Trophoblast cell (in vitro differentiated cells and primary cell): ENCODE data around the gene ADORA1.

Experiments used
- DNase-seq, 2 donors: peaks; one replicate each; pipeline ENCODE4 v3.0.0-alpha.2; 2016
- H2AFZ ChIP-seq: 2 replicates; pipeline ENCODE4 v1.6.1; 2013; ENCODE audit warnings: low read length, moderate library complexity, mild to moderate bottlenecking; ENCODE audit not compliant: insufficient read depth, poor library complexity
- H2AK5ac ChIP-seq: 2 replicates; pipeline ENCODE4 v1.6.1; 2013; ENCODE audit warnings: mild to moderate bottlenecking, low read length
- H2BK120ac ChIP-seq: 2 replicates; pipeline ENCODE4 v1.6.1; 2013; ENCODE audit warnings: low read length, mild to moderate bottlenecking, moderate library complexity; ENCODE audit not compliant: insufficient read depth, poor library complexity
- H2BK12ac ChIP-seq: 2 replicates; pipeline ENCODE4 v1.6.1; 2013; ENCODE audit warnings: mild to moderate bottlenecking, low read length, moderate library complexity
- H2BK5ac ChIP-seq: 2 replicates; pipeline ENCODE4 v1.6.1; 2013; ENCODE audit warnings: low read length, low read depth, moderate library complexity, mild to moderate bottlenecking; ENCODE audit not compliant: poor library complexity
- H3K14ac ChIP-seq: 2 replicates; pipeline ENCODE4 v1.6.1; 2013; ENCODE audit warnings: mild to moderate bottlenecking, low read length
- H3K18ac ChIP-seq: 2 replicates; pipeline ENCODE4 v1.6.1; 2013; ENCODE audit warnings: mild to moderate bottlenecking, low read length
- H3K23ac ChIP-seq: 2 replicates; pipeline ENCODE4 v1.6.1; 2013; ENCODE audit warnings: low read length
- H3K27ac ChIP-seq: 2 replicates; pipeline ENCODE4 v1.5.1; 2013; ENCODE audit warnings: low read depth, mild to moderate bottlenecking, inconsistent platforms, low read length, moderate library complexity
- H3K27me3 ChIP-seq: 2 replicates; pipeline ENCODE4 v1.6.1; 2013; ENCODE audit warnings: inconsistent platforms, mild to moderate bottlenecking, low read length, moderate library complexity; ENCODE audit not compliant: insufficient read depth
- H3K36me3 ChIP-seq, 2 experiments: 1 replicate in 1 of 2; 2 replicates in 1 of 2; pipeline ENCODE4 v1.6.1; 2013; ENCODE audit warnings: low read length in 2 of 2, mild to moderate bottlenecking in 2 of 2, moderate library complexity in 1 of 2; ENCODE audit not compliant: insufficient read depth in 2 of 2, control insufficient read depth in 1 of 2
- H3K4ac ChIP-seq: 2 replicates; pipeline ENCODE4 v1.6.1; 2013; ENCODE audit warnings: low read depth, mild to moderate bottlenecking, low read length, moderate library complexity
- H3K4me1 ChIP-seq, 2 experiments: 1 replicate in 1 of 2; 2 replicates in 1 of 2; pipeline ENCODE4 v1.6.1; 2013; ENCODE audit warnings: low read length in 2 of 2, mild to moderate bottlenecking in 2 of 2, moderate library complexity in 1 of 2; ENCODE audit not compliant: insufficient read depth in 2 of 2, control insufficient read depth in 1 of 2
- H3K4me2 ChIP-seq: 2 replicates; pipeline ENCODE4 v1.6.1; 2013; ENCODE audit warnings: inconsistent platforms, mild to moderate bottlenecking, low read length, moderate library complexity
- H3K4me3 ChIP-seq: 2 replicates; pipeline ENCODE4 v1.5.1; 2013; ENCODE audit warnings: mild to moderate bottlenecking, low read depth, low read length, inconsistent platforms
- H3K79me1 ChIP-seq: one replicate; pipeline ENCODE4 v1.6.1; 2013; ENCODE audit warnings: low read length
- H3K79me2 ChIP-seq: 2 replicates; pipeline ENCODE4 v1.6.1; 2013; ENCODE audit warnings: low read length, mild to moderate bottlenecking; ENCODE audit not compliant: control insufficient read depth, insufficient read depth, poor library complexity
- H3K9ac ChIP-seq: 2 replicates; pipeline ENCODE4 v1.6.1; 2013; ENCODE audit warnings: mild to moderate bottlenecking, low read length
- H3K9me3 ChIP-seq: 2 replicates; pipeline ENCODE4 v1.6.1; 2013; ENCODE audit warnings: low read depth, mild to moderate bottlenecking, control low read depth, inconsistent platforms, low read length; ENCODE audit not compliant: insufficient read depth
- H4K12ac ChIP-seq: 2 replicates; pipeline ENCODE4 v1.6.1; 2013; ENCODE audit warnings: low read depth, mild to moderate bottlenecking, low read length, moderate library complexity
- H4K8ac ChIP-seq: 2 replicates; pipeline ENCODE4 v1.6.1; 2013; ENCODE audit warnings: low read depth, mild to moderate bottlenecking, low read length, moderate library complexity
- H4K91ac ChIP-seq: one replicate; pipeline ENCODE4 v1.6.1; 2013; ENCODE audit warnings: low read depth, mild to moderate bottlenecking, low read length, moderate library complexity
- WGBS: extraction: QIAGEN DNeasy Blood & Tissue Kit; methylation state at CpG from one replicate; pipeline ENCODE4 v1.1.7; 2013; ENCODE audit warnings: missing lambda C conversion rate; ENCODE audit not compliant: insufficient read length, insufficient coverage; ENCODE audit errors: extremely low coverage; 5-methylcytosine and 5-hydroxymethylcytosine counted together

The ADORA1 gene

DNA sequence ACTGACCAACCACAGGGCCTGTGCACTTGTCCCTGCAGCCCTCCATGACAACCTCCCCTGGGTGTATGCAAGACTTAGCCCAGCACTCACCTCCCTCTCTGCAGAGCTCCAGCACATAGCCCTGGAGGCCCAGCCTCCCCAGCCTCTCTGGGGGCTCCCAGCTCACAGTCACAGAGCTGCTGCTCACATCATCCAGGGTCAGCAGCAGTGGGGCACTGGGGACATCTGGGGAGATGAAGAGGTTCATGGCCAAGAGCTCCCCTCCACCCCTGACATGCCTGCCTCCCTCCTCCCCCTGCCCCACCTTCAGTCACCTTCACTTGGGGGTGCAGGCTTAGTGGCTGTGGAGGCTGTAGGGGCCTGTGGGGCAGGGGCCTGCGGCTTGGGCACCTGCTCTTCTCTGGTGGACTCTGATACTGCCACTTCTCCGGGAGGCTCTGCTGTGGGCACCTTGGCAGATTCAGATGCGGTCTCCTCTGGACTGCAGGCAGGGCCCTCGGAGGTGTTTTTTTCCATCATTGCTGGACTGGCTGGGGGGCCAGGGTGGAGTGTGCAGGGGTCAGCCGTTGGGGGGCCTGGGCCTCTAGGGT lies 47.8 kb downstream of the ADORA1 start, which contains the start of gene MYBPH:
Gene MYBPH (minus strand): TSS at position 590 of the 590 bp plus-strand sequence. CDS start 71 bp downstream, at position 519.
- no peak within 1 kb of the TSS for H3K14ac ChIP-seq
- H3K27ac ChIP-seq = no peak within 1 kb of the TSS
- peaks cover 5% of the 10 kb centered on the region for H3K9me3 ChIP-seq
- DNase-seq = no peak
- no peak within 1 kb of the TSS for H3K18ac ChIP-seq
- H3K4ac ChIP-seq = no peak within 1 kb of the TSS
- H2BK5ac ChIP-seq = no peak within 1 kb of the TSS
- no peak within 1 kb of the TSS for H3K4me3 ChIP-seq
- no peak within 1 kb of the TSS for H4K8ac ChIP-seq
- no CpG with 5 or more reads among the region's 5 CpGs for WGBS
- no peak within 1 kb of the TSS for H4K12ac ChIP-seq
- no peak within 1 kb of the TSS for H2BK12ac ChIP-seq
- no peak within 1 kb of the TSS for H4K91ac ChIP-seq
- no peaks in the 10 kb centered on the region for H3K79me1 ChIP-seq
- H2AK5ac ChIP-seq = no peak within 1 kb of the TSS
- no peaks in the 10 kb centered on the region for H3K4me1 ChIP-seq
- H2BK120ac ChIP-seq = no peak within 1 kb of the TSS
- H3K79me2 ChIP-seq = no peaks in the 10 kb centered on the region
- H3K23ac ChIP-seq = no peak within 1 kb of the TSS
- no peaks in the 10 kb centered on the region for H3K27me3 ChIP-seq
- no peak within 1 kb of the TSS for H2AFZ ChIP-seq
- no peak within 1 kb of the TSS for H3K4me2 ChIP-seq
- H3K36me3 ChIP-seq = no peaks in the 10 kb centered on the region
- no peak within 1 kb of the TSS for H3K9ac ChIP-seq

DNA sequence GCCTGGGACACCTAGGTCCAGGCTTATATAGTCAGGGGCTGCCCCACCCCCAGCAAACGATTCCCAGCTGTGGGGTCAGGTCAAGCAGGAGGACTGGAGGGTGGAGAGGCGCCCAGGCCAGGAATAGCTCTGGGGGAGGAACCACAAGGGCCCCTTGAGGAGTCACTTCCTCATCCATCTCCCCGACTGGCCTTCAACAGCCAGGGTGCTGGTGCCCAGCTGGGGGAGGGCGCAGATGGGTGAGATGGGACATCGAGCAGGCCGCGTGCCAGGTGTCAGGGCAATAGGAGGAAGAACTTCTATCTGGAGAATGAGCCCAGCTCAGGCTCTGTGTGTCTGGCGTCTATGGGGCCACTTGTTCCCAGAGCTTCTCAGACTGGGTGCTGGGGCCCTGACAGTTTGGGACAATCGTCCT lies 48.3 kb downstream of the ADORA1 start:
- Histone ChIP-seq H3K27ac (no peak overlapping the region), H3K4ac (no peak overlapping the region), H3K4me3 (no peak overlapping the region), H3K23ac (no peak overlapping the region), H3K36me3 (no peaks in the 10 kb centered on the region), H3K9me3 (peaks cover 5% of the 10 kb centered on the region), H2BK120ac (no peak overlapping the region), H3K79me2 (no peaks in the 10 kb centered on the region), H2BK12ac (no peak overlapping the region), H3K4me2 (no peak overlapping the region), H3K79me1 (no peaks in the 10 kb centered on the region), H3K4me1 (no peaks in the 10 kb centered on the region), H3K18ac (no peak overlapping the region), H4K12ac (no peak overlapping the region), H2BK5ac (no peak overlapping the region), H3K14ac (no peak overlapping the region), H2AFZ (no peak overlapping the region), H3K27me3 (no peaks in the 10 kb centered on the region), H4K91ac (no peak overlapping the region), H3K9ac (no peak overlapping the region), H4K8ac (no peak overlapping the region), H2AK5ac (no peak overlapping the region)
- WGBS = no CpG with 5 or more reads among the region's 9 CpGs
- DNase-seq = no peak

DNA sequence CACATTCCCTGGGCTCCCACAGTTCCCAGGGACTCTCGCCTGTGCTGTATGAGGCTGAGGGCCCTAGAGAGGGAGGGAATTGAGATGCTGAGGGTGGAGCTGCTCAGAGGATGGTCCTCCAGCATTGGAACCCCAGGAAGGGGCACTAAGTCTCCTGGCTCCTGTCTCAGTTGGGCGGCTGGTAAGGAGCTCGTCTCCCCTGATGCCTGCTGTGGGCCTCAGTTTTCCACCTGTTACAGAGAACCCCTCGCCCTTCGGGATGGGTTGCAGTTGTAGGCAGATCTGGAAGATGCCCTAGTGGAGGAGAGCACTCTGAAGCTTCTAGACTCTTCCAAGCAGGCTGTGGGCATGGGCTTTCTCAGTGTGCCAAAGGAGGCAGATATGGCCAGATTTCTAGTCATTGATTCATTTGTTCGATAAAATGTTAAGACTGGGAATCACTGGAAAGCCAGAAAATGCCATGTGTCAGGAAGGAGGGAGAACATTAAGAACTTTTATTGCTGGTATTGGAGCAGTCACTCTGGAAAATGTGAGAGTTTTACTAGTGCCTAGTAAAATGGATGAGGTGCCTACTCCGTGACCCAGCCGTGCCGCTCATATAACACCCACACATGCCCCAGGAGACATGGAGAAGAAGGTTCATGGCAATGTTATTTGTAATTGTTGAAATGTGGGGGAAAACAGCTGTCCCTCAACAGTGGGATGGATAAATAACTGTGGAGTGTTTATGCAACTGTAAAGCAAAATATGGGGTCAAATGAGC lies 48.9 kb downstream of the ADORA1 start:
- H3K79me2 ChIP-seq = no peaks in the 10 kb centered on the region
- H3K9ac ChIP-seq = no peak overlapping the region
- no peak for DNase-seq
- H3K18ac ChIP-seq = no peak overlapping the region
- H2AFZ ChIP-seq = no peak overlapping the region
- H3K36me3 ChIP-seq = no peaks in the 10 kb centered on the region
- no peak overlapping the region for H3K27ac ChIP-seq
- H3K4me1 ChIP-seq = no peaks in the 10 kb centered on the region
- H2BK120ac ChIP-seq = no peak overlapping the region
- H2BK12ac ChIP-seq = no peak overlapping the region
- H3K4me3 ChIP-seq = no peak overlapping the region
- no peak overlapping the region for H3K4ac ChIP-seq
- no peaks in the 10 kb centered on the region for H3K27me3 ChIP-seq
- no peak overlapping the region for H4K12ac ChIP-seq
- H4K91ac ChIP-seq = no peak overlapping the region
- no peak overlapping the region for H3K23ac ChIP-seq
- no peaks in the 10 kb centered on the region for H3K79me1 ChIP-seq
- no CpG with 5 or more reads among the region's 9 CpGs for WGBS
- peaks cover 2% of the 10 kb centered on the region for H3K9me3 ChIP-seq
- H4K8ac ChIP-seq = no peak overlapping the region
- no peak overlapping the region for H2BK5ac ChIP-seq
- no peak overlapping the region for H2AK5ac ChIP-seq
- no peak overlapping the region for H3K4me2 ChIP-seq
- H3K14ac ChIP-seq = no peak overlapping the region

DNA sequence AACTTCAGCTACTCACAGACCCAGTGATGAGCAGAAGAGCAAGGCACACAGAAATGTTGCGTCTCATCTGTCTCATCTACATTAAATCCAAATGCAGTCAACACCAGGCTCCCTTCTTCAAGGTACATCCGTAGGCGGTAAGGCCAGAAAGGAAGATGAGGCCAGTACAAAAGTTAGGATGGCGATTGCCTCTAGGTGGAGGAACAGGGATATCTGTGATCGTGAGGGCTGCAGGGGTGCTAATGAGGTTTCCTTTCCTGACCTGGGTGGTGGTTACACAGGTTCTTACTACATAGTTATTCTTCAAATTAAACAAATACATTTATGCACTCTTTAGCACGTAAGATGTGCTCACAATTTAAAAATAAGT lies 49.5 kb downstream of the ADORA1 start:
- Histone ChIP-seq H3K79me2 (no peaks in the 10 kb centered on the region), H4K91ac (no peak overlapping the region), H3K4me3 (no peak overlapping the region), H3K4me2 (no peak overlapping the region), H3K27me3 (no peaks in the 10 kb centered on the region), H3K9me3 (peaks cover under 1% of the 10 kb centered on the region), H4K8ac (no peak overlapping the region), H3K9ac (no peak overlapping the region), H2BK5ac (no peak overlapping the region), H3K14ac (no peak overlapping the region), H3K36me3 (no peaks in the 10 kb centered on the region), H2AK5ac (no peak overlapping the region), H2AFZ (no peak overlapping the region), H3K27ac (no peak overlapping the region), H3K23ac (no peak overlapping the region), H4K12ac (no peak overlapping the region), H3K4me1 (no peaks in the 10 kb centered on the region), H3K79me1 (no peaks in the 10 kb centered on the region), H2BK12ac (no peak overlapping the region), H3K18ac (no peak overlapping the region), H2BK120ac (no peak overlapping the region), H3K4ac (no peak overlapping the region)
- no peak for DNase-seq
- WGBS = no CpG with 5 or more reads among the region's 6 CpGs
